SK-N-MC (cell line): ENCODE data around the gene MIEN1.

ENCODE experiments used
- EZH2 ChIP-seq: fragments of 200-600 bp; sonication (generic); IDR thresholded peaks from one replicate; pipeline ENCODE4 v1.6.1; 2017; ENCODE audit warnings: antibody characterized with exemption
- POLR2AphosphoS5 ChIP-seq: IDR thresholded peaks from 2 replicates; pipeline ENCODE4 v1.6.1; 2012; ENCODE audit warnings: mild to moderate bottlenecking, low read depth, low read length, borderline replicate concordance

- TF ChIP-seq EZH2 (no peak), POLR2AphosphoS5 (no peak)
Observed at GRCh38 chr17:39704821-39705551, 25.3 kb downstream of the MIEN1 start.
